Measurements from ENCODE around the gene NUBP1.
A peak's percentile ranks its signal among the peaks of the same experiment; 100 is the strongest.

The NUBP1 gene

GRCh38 chr16:10808218-10808617, 64.6 kb downstream of the NUBP1 start:
- TF ChIP-seq CTCF (IDR thresholded peaks at IDR 0.05; ENCODE audit: extremely low read depth, insufficient read depth, missing control alignments): no peak
- DNase-seq (ENCODE audit: low spot score): no peak
- in situ Hi-C loops (cut with MboI; ENCODE audit: low pct_unique_long_range_greater_than_20kb, low sequenced_read_pairs, unreplicated experiment): no loop called here

- in situ Hi-C loops (cut with MboI; ENCODE audit: low pct_unique_long_range_greater_than_20kb, low sequenced_read_pairs, unreplicated experiment): no loop called here
- DNase-seq (ENCODE audit: low spot score): no peak
Measured at GRCh38 chr16:10808850-10809249, 65.2 kb downstream of the NUBP1 start.

GRCh38 chr16:10809706-10810105, 66.1 kb downstream of the NUBP1 start:
- no peak for DNase-seq (ENCODE audit: low spot score)
- TF ChIP-seq CTCF (IDR thresholded peaks at IDR 0.05; ENCODE audit: extremely low read depth, insufficient read depth, missing control alignments): no peak
- in situ Hi-C loops (cut with MboI; ENCODE audit: low pct_unique_long_range_greater_than_20kb, low sequenced_read_pairs, unreplicated experiment): loop anchor here (10.0 kb wide), 1 partner anchor 55 kb away; no protein-coding TSS in a partner anchor

More at GRCh38 chr16:10808850-10809249, 65.2 kb downstream of the NUBP1 start:
- TF ChIP-seq CTCF (IDR thresholded peaks at IDR 0.05; ENCODE audit: extremely low read depth, insufficient read depth, missing control alignments): no peak

- peak; percentile 60 for DNase-seq (ENCODE audit: low spot score)
- TF ChIP-seq CTCF (IDR thresholded peaks at IDR 0.05; ENCODE audit: extremely low read depth, insufficient read depth, missing control alignments): no peak
- in situ Hi-C loops (cut with MboI; ENCODE audit: low pct_unique_long_range_greater_than_20kb, low sequenced_read_pairs, unreplicated experiment): loop anchor here (10.0 kb wide), 1 partner anchor 52 kb away; no protein-coding TSS in a partner anchor
Measured at GRCh38 chr16:10812312-10813098, 68.9 kb downstream of the NUBP1 start.

- in situ Hi-C loops (cut with MboI; ENCODE audit: low pct_unique_long_range_greater_than_20kb, low sequenced_read_pairs, unreplicated experiment): loop anchor here (10.0 kb wide), 1 partner anchor 52 kb away; no protein-coding TSS in a partner anchor
- TF ChIP-seq CTCF (IDR thresholded peaks at IDR 0.05; ENCODE audit: extremely low read depth, insufficient read depth, missing control alignments): no peak
- DNase-seq (ENCODE audit: low spot score): no peak
Measured at GRCh38 chr16:10813099-10813455, 69.4 kb downstream of the NUBP1 start.

- DNase-seq (ENCODE audit: low spot score): no peak
- in situ Hi-C loops (cut with MboI; ENCODE audit: low pct_unique_long_range_greater_than_20kb, low sequenced_read_pairs, unreplicated experiment): loop anchor here (10.0 kb wide), 1 partner anchor 47 kb away; no protein-coding TSS in a partner anchor
- TF ChIP-seq CTCF (IDR thresholded peaks at IDR 0.05; ENCODE audit: extremely low read depth, insufficient read depth, missing control alignments): no peak
Measured at GRCh38 chr16:10817514-10817913, 73.9 kb downstream of the NUBP1 start.

Measured in GM13977 (cell line).